ENCODE measurements around the gene LAMC1.
"Not testable (repeated sequence)": the region's sequence is repeated elsewhere in the genome, so short reads cannot be mapped to it uniquely, and the experiment has no call there.

LAMC1 gene

DNA sequence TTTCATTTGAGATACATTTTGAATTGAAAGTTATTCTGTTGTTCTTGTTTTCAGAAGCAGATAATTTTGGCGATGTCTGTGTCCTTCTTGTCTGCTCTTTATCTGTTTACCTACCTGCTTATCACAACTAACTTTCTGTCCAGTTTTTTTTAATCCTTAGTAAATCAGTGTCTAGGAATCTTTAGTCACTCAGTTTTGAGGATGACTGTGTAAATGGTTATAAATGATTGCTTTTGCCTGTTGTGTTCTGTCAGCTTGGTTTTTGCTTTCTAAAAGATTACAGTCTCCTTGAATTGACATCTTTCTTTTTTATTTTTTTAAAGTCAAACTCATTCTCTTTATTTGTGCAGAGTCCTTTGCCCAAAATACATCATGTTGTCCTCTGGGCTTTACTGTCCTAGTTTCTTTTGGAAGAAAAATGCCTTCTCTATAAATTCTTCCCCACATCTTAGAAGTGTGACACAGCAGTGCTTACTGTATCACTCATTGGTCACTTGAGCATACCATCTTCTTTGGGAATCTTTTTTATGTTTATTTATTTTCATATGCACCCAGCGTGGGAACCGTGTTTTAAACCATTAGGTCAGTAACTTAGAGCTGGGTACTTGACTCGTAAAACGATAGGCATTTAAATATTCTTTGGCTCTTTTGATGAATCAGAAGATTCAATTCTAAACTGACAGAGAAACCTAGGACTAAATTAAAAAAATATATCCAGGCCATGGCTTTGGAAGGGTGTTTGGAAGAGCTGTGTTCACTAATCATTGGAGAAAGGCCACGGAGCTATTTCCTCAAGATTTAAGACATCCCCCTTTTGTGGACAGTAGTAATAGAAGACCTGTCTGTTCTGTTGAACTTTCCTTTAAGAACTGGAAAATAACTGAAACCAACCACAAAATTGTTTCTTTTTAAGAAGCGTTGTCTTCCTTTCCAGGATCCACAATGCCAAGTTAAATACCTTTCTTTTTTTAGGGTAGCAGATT, 20.9 kb downstream of the LAMC1 start:
- no peak for DNase-seq (ENCODE audit: low spot score)

DNA sequence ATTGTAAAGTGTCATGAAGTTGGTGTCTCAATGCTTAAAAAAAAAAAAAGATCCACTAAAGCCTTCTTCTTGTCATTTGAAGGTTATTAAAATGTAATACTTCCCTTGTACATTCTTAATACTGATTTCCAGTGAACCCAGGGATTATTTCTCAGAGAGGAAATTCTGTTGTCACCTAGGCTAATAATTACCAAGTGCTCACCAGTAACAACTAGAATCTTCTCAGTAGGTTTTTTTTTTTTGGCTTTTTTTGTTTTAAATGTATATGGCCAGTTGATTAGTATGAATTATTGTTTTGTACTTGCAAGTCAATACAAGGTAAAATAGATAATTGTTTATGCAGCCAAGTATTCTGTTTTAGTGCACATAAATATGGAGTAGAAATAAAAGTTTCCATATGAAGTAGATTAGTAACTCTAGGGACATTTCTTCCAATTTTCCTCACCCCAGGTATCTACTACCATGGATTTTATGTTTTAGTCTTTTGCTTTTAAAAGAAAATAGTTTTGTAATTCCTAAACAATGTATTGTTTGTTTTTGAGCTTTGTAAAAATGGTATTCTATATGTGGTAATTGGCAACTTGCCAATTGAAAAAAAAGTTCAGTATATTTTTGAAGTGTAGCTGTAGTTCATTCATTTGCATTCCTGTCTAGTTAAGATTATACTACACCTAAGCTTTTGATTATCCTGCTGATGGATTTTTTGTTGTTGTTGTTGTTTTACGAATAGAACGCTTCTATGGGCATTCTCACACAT, 21.9 kb downstream of the LAMC1 start:
- DNase-seq (ENCODE audit: low spot score), result no peak

- DNase-seq (ENCODE audit: low spot score), result no peak
Observed at GRCh38 chr1:183048087-183049085, 25.2 kb downstream of the LAMC1 start.

DNA sequence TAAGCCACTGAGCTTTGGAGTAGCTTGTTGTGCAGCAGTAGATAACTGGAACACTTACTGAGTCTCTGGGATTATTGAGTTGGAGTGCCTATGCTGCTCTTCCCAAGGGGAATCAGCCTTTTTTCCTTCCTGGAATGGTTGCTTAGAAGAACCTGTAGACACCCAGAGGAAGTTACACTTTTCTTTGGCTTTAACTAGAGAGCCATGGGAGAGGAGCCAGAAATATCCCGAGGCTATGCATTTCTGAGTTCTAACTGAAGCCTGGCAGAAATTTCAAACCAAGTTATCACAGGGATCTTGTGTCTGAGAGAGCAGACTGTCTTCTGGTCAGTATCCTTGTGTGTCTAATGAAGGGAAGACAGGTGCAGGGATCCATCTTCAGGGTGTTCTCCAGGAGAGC, 28.3 kb downstream of the LAMC1 start:
- DNase-seq (ENCODE audit: low spot score), result no peak

DNA sequence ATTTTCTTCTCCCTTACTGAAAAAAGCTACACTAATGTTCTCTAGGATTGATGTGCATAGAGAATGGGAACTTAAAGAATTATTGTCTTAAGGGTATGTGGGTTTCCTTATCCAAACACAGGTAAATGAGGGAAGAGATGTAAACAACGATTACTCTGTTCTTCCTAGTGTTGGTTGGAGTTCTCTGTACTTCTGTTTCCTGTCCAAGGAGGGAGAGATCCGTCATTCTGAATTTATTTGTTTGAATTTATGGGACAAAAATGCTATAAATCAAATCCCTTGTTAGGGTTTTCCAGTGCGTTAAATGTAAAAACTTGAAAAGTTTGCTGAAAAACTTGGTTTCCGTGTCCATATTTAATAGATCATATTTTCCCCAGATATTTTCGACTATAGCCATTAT, 29.6 kb downstream of the LAMC1 start:
- no peak for DNase-seq (ENCODE audit: low spot score)

GRCh38 chr1:183058851-183059502, 35.8 kb downstream of the LAMC1 start:
- no peak for DNase-seq (ENCODE audit: low spot score)

DNA sequence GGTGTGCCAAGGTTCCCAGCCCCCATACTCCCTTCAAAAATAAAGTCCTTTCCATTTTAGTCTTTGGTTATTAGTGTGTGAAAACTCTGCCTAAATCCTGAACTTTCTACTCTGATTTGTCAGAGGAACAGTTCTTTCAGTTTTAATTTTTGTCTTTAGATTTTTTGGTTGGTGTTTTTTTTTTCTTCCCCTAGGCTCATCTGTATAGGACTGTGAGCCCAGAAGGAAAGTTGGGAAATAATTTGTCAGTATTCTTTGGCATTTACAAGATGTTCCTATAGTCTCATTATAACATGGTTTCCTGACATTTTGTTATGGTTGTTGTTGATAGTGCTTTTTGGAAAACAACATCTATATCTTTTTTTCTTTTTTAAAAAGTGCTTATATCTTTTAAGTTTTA, 38.0 kb downstream of the LAMC1 start:
- DNase-seq (ENCODE audit: low spot score), result no peak

- no peak for DNase-seq (ENCODE audit: low spot score)
Observed at GRCh38 chr1:183063349-183063748, 40.1 kb downstream of the LAMC1 start.

GRCh38 chr1:183065168-183065706, 42.0 kb downstream of the LAMC1 start:
- DNase-seq (ENCODE audit: low spot score), result no peak

DNA sequence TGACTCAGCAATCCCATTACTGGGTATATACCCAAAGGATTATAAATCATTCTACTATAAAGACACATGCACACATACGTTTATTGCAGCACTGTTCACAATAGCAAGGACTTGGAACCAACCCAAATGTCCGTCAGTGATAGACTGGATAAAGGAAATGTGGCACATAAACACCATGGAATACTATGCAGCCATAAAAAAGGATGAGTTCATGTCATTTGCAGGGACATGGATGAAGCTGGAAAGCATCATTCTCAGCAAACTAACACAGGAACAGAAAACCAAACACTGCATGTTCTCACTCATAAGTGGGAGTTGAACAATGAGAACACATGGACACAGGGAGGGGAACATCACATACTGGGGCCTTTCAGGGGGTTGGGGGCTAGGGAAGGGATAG, 43.2 kb downstream of the LAMC1 start:
- DNase-seq (ENCODE audit: low spot score), result not testable (repeated sequence)

- no peak for DNase-seq (ENCODE audit: low spot score)
Observed at GRCh38 chr1:183069562-183070216, 46.5 kb downstream of the LAMC1 start.

DNA sequence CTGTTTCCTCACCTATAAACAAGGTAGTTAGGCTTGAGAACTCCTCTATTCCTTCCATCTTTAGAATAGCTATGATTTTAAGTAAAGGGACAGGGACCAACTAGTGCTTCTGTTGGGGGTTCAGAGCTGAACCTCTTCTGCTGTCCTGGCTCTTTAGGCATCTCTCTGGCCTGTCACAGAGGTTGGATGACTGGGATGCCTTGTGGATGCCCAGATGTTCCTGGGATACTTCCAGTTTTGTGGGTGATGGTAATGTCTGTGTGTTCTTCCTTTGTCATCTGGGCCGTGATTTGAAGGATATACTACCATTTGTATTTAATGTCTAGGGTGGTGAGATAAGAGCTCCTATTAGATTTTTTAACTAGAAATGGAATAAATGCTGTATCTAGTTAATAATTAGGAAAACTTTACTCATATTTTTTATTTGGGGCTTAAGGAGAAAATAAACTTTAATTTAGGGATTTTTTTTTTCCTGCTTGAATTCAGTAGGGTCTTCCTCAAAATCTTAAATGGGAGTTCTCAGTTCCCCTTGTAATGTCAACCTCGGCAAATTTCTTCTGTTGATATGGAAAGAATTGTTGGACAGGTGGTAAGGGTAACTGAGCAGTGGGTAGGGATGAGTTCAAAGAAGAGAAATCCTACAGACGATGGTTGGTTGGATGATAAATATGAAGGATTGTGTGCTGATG, 47.2 kb downstream of the LAMC1 start:
- DNase-seq (ENCODE audit: low spot score), result no peak

DNA sequence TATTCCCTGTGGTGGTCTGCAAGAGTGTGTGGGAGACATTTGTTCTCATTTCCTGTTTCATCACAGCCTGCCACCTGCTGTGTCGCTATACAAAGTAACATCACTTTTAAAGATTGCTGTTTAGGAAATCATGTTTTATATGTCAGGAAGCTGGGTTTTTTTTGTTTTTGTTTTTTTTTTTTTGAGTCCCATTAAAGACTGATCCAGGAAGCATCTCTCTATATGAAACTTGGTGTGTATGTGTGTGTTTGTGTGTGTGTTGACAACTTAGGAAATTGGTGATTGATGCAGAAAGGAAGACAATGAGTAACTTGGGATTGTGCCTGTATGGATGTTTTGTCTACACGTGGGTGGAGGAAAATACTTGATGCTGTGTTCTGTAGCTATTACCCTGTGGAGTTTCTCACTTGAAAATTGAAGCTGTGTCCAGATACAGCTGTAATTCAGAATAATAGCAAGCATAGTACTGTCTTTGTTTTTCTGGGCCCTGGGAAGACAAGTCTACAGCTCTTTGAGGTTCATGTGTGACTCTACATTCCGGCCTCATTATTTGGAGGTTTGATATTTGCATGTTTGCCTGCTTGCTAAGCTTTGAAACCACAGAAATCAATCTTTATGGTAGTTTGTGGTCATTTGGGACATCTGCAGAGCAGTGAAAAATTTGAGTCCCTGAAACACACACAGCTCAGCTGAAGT, 47.9 kb downstream of the LAMC1 start:
- DNase-seq (ENCODE audit: low spot score), result no peak

DNA sequence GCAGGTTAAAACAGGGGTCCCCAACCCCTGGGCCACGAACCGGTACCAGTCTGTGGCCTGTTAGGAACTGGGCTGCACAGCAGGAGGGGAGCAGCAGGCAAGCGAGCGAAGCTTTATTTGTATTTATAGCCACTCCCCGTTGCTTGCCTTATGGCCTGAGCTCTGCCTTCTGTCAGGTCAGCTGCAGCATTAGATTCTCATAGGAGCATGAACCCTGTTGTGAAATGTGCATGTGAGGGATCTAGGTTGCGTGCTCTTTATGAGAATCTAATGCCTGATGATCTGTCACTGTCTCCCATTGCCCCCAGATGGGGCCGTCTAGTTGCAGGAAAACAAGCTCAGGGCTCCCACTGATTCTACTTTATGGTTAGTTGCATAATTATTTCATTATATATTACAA, 49.4 kb downstream of the LAMC1 start:
- not testable (repeated sequence) for DNase-seq (ENCODE audit: low spot score)

DNA sequence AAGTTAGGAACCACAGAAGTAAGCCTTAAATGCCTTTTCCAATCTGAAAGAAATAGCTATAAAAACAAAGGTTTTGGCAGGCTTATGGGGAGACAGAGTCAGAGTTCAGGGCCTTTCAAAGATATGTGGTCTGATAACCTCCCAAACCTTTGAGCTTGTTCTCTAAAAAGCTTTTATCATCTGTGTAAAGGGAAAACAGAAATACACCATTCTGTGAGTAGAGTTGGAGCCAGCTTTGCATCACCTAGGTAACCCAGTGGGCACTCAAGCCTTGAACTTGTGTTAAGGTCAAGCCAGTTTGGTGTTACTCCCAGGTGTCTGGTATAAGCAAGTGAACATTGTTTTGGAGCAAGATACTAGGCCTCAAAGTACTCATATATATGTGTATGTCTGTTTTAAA, 50.1 kb downstream of the LAMC1 start:
- DNase-seq (ENCODE audit: low spot score), result no peak

DNA sequence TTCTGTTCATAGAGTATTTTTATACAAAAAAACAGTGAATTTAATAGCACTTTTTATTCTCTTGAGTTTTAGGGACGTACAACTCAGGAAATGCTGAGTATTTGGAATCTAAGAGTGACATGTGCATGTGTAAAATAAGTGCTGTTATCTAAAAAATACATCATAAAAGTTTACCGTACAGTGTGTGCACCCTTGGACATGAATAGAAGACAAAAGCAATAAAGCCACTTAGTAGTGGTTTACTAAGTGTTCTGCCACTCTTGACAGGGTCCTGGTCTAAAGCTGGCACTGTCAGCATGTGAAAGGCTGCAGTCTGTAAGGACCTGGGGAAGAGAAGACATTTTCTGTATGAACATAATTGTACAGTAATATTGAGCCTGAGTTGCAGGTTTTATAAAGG, 51.0 kb downstream of the LAMC1 start:
- DNase-seq (ENCODE audit: low spot score), result no peak

DNA sequence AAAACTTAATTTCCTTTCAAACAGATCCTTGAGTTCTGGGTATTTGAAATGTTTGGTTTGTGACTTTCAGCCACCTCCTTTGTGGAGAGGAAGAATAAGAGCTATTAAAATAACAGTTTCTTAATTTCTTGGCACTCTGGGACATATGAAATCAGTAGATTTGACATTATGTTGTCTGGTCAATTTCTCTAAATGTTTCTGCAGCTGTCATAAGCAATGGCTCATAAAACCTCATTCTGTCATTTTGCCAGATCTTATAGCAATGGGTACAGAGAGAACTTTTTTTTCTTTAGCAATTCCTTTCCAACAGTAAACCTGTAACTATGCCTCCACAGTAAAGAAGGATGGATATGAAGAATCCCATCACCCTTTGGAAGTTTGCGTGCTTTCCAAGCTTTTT, 52.6 kb downstream of the LAMC1 start:
- DNase-seq (ENCODE audit: low spot score), result no peak

GRCh38 chr1:183077097-183077496, 53.9 kb downstream of the LAMC1 start:
- DNase-seq (ENCODE audit: low spot score), result no peak

GRCh38 chr1:183079712-183080388, 56.6 kb downstream of the LAMC1 start:
- DNase-seq (ENCODE audit: low spot score), result no peak
